ENCODE data around the gene DCHS1. TPM values are rescaled to one million over a fixed set of nuclear protein-coding genes. Genes with fewer than 3 reads are reported as not detected.

DCHS1 gene
- total and polyA plus RNA-seq, 2 of the 13 experiments (the other 11 are each of a cell fraction or from before 2014, with no cell fraction given): under 0.01 to 0.03 TPM

DNA sequence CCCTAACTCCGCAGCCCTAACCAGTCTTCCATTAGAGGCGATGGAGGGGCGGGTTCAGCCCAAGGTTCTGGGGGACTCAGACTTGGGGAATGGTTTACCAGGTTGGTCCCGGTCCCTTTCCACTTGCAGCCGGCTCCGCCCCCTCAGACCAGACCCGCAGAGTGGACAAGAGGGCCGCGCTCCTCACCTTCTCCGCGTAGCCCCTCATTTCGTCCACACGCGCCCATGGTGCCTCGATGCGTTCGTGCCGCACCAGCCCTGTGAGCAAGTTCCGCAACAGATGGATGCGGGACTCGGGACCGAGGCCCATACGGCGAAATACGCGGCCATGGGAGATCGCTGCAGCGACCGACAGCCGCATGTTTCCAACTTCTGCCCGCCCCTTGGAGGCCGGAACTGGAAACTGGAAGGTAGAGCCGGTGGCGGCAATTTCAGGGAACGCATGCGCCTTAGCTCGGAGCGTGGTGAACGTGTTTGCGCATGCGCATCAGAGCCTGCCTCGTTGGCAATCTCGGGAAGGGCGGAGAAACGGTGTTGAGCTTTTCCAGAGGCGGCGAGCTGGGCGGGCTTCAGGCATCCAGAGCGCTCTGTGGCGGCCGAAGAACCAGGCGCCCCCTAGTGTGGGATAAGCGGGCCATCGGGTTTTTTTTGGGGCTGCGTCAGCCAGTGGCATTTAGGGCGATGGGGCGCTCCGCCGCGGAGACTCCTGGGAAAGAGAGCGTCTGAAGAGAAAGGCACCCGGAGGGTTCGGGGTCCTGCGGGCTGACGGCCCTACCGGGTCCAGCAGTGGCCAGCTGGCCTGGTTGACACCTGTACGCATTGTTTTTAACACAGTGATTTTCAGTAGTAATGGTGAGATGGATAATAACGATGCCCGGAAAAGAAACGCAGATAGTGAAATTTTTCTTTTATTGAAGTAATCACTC is 27.6 kb upstream of the DCHS1 start, which contains the start of gene MRPL17 (continued):
- 0 out of 2 replicates have a peak, but pooled peaks have one; percentile 60 for TF ChIP-seq SIX1 (CRISPR knock-in tag; IDR thresholded peaks at IDR 0.05; ENCODE audit: borderline replicate concordance)
- TF ChIP-seq SRF (IDR thresholded peaks at IDR 0.05; ENCODE audit: low read depth, low read length): no peak
- peak; percentile 93 for TF ChIP-seq WIZ (CRISPR knock-in tag; IDR thresholded peaks at IDR 0.05)
- TF ChIP-seq GATAD1 (CRISPR knock-in tag; IDR thresholded peaks at IDR 0.05): peak; percentile 83
- TF ChIP-seq ZNF30 (CRISPR knock-in tag; IDR thresholded peaks at IDR 0.05): peak; percentile 88; the same call in 1 of the 2 replicates
- TF ChIP-seq YEATS4 (CRISPR knock-in tag; IDR thresholded peaks at IDR 0.05; ENCODE audit: borderline replicate concordance): peak; percentile 93
- TF ChIP-seq ZNF652 (CRISPR knock-in tag; IDR thresholded peaks at IDR 0.05; ENCODE audit: borderline replicate concordance, low read depth): no peak
- TF ChIP-seq MTF1 (CRISPR knock-in tag; IDR thresholded peaks at IDR 0.05): no peak
- TF ChIP-seq, protein P1, sequence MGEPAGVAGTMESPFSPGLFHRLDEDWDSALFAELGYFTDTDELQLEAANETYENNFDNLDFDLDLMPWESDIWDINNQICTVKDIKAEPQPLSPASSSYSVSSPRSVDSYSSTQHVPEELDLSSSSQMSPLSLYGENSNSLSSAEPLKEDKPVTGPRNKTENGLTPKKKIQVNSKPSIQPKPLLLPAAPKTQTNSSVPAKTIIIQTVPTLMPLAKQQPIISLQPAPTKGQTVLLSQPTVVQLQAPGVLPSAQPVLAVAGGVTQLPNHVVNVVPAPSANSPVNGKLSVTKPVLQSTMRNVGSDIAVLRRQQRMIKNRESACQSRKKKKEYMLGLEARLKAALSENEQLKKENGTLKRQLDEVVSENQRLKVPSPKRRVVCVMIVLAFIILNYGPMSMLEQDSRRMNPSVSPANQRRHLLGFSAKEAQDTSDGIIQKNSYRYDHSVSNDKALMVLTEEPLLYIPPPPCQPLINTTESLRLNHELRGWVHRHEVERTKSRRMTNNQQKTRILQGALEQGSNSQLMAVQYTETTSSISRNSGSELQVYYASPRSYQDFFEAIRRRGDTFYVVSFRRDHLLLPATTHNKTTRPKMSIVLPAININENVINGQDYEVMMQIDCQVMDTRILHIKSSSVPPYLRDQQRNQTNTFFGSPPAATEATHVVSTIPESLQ (CRISPR knock-in tag; conservative IDR thresholded peaks at IDR 0.05): peak; percentile 90; the same call in 1 of the 2 replicates
- TF ChIP-seq HNF4A (CRISPR knock-in tag; IDR thresholded peaks at IDR 0.05): no peak
- TF ChIP-seq ADNP (CRISPR knock-in tag; IDR thresholded peaks at IDR 0.05): no peak
- TF ChIP-seq ZFP36 (IDR thresholded peaks at IDR 0.05; ENCODE audit: borderline replicate concordance, low read depth, low read length, partially characterized antibody): no peak
- peak; percentile 18; the same call in 1 of the 2 replicates for TF ChIP-seq FOXO1 (CRISPR knock-in tag; IDR thresholded peaks at IDR 0.05)
- TF ChIP-seq RFX3 (CRISPR knock-in tag; IDR thresholded peaks at IDR 0.05): no peak; the same call in 1 of the 2 replicates
- TF ChIP-seq ZKSCAN5 (CRISPR knock-in tag; IDR thresholded peaks at IDR 0.05): 0 out of 2 replicates have a peak, but pooled peaks have one; percentile 17
- TF ChIP-seq PHF8 (CRISPR knock-in tag; IDR thresholded peaks at IDR 0.05): peak; percentile 100
- no peak for TF ChIP-seq ZBTB1 (CRISPR knock-in tag; IDR thresholded peaks at IDR 0.05; ENCODE audit: borderline replicate concordance)
- TF ChIP-seq ZNF251 (CRISPR knock-in tag; IDR thresholded peaks at IDR 0.05): peak; percentile 34; the same call in 1 of the 2 replicates
- TF ChIP-seq ZNF615 (CRISPR knock-in tag; IDR thresholded peaks at IDR 0.05; ENCODE audit: borderline replicate concordance): no peak; the same call in 1 of the 2 replicates
- peak; percentile 86 for TF ChIP-seq POGZ (CRISPR knock-in tag; IDR thresholded peaks at IDR 0.05)
- peak; percentile 40; the same call in 1 of the 2 replicates for TF ChIP-seq ZNF546 (CRISPR knock-in tag; conservative IDR thresholded peaks at IDR 0.05)
- TF ChIP-seq PRPF4 (IDR thresholded peaks at IDR 0.05; ENCODE audit: low read depth, low read length, poor library complexity, severe bottlenecking): no peak
- TF ChIP-seq ARNT2 (CRISPR knock-in tag; IDR thresholded peaks at IDR 0.05; ENCODE audit: low read depth): peak; percentile 94
- no peak; the same call in 1 of the 2 replicates for TF ChIP-seq XBP1 (CRISPR knock-in tag; IDR thresholded peaks at IDR 0.05)
- TF ChIP-seq, protein P2, sequence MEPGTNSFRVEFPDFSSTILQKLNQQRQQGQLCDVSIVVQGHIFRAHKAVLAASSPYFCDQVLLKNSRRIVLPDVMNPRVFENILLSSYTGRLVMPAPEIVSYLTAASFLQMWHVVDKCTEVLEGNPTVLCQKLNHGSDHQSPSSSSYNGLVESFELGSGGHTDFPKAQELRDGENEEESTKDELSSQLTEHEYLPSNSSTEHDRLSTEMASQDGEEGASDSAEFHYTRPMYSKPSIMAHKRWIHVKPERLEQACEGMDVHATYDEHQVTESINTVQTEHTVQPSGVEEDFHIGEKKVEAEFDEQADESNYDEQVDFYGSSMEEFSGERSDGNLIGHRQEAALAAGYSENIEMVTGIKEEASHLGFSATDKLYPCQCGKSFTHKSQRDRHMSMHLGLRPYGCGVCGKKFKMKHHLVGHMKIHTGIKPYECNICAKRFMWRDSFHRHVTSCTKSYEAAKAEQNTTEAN (CRISPR knock-in tag; conservative IDR thresholded peaks at IDR 0.05): peak; percentile 81; the same call in 1 of the 2 replicates
- TF ChIP-seq ZNF205 (CRISPR knock-in tag; IDR thresholded peaks at IDR 0.05): peak; percentile 58
- TF ChIP-seq RARA (CRISPR knock-in tag; IDR thresholded peaks at IDR 0.05): no peak
- TF ChIP-seq TMF1 (CRISPR knock-in tag; IDR thresholded peaks at IDR 0.05; ENCODE audit: low read depth): peak; percentile 72; the same call in 1 of the 2 replicates
- TF ChIP-seq MTF2 (CRISPR knock-in tag; IDR thresholded peaks at IDR 0.05; ENCODE audit: borderline replicate concordance): peak; percentile 84; the same call in 1 of the 2 replicates
- TF ChIP-seq FOSL2 (CRISPR knock-in tag; IDR thresholded peaks at IDR 0.05): no peak
